ENCODE results near the gene ABCD4.
A peak's percentile ranks its signal among the peaks of the same experiment; 100 is the strongest.

ABCD4 gene

DNA sequence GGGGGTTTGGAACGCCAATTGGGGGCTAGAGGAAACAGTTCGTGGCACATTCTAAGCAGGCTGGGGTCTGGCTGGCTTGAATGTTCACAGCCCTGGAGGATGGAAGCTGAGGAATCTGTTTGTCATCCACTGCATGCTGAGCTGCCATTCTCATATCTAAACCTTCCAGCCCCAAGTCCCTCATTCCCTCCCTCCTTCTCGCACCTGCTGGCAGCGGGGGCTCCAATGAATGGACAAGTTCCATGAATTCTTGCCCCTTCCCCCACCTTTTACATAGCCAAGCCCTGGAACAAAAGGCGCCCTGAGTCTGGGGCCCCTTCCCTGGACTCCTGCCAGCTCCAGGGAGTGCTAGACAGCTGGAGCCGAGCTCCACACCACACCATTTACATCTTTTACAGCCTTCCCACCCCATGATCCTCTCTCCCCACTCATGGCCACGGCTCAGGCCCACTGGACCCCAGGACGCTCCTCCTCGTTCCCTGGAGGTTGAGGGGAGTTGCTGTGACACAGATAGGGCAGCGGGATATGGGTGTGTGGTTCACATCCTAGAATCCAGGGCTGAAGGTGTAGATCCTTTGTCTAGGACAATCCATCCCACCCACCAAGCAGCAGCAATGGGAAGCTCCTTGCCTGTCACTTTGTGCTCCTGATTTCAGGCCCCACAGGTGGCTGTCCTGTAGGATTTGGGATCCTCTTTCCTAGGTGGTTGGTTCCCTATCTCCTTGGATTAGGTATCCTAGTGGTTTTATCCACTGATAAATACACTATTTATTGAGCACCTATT lies 23.8 kb upstream of the ABCD4 start:
- no peak for DNase-seq
- Histone ChIP-seq H3K27me3 (replicated peaks) (peaks cover 6% of the 10 kb centered on the region), H3K36me3 (replicated peaks) (no peaks in the 10 kb centered on the region), H3K27ac (no peak overlapping the region), H3K4me3 (ENCODE audit: low read depth, low read length) (no peak overlapping the region)
- in situ Hi-C loops (cut with HindIII; ENCODE audit: low pct_ligation_motif_present, low sequenced_read_pairs), result no loop called here
- TF ChIP-seq CTCF (IDR thresholded peaks at IDR 0.05; ENCODE audit: low read depth, low read length, missing control alignments), result no peak

DNA sequence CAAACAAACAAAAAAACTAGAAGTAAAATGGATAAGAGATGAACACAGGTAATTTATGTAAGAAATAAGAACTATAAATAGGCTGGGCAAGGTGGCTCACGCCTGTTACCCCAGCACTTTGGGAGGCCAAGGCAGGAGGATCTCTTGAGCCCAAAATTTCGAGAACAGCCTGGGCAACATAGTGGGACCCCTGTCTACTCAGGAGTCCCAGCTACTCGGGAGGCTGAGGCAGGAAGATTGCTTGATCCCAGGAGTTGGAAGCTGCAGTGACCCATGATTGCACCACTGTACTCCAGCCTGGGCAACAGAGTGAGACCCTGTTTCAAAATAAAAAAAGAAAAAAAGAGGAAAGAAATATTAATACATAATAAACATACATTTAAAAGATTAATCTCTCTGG lies 22.7 kb upstream of the ABCD4 start:
- Histone ChIP-seq H3K36me3 (replicated peaks) (no peaks in the 10 kb centered on the region), H3K4me3 (ENCODE audit: low read depth, low read length) (no peak overlapping the region), H3K27me3 (replicated peaks) (peaks cover 6% of the 10 kb centered on the region), H3K27ac (no peak overlapping the region)
- in situ Hi-C loops (cut with HindIII; ENCODE audit: low pct_ligation_motif_present, low sequenced_read_pairs), result no loop called here
- DNase-seq, result no peak
- no peak for TF ChIP-seq CTCF (IDR thresholded peaks at IDR 0.05; ENCODE audit: low read depth, low read length, missing control alignments)

DNA sequence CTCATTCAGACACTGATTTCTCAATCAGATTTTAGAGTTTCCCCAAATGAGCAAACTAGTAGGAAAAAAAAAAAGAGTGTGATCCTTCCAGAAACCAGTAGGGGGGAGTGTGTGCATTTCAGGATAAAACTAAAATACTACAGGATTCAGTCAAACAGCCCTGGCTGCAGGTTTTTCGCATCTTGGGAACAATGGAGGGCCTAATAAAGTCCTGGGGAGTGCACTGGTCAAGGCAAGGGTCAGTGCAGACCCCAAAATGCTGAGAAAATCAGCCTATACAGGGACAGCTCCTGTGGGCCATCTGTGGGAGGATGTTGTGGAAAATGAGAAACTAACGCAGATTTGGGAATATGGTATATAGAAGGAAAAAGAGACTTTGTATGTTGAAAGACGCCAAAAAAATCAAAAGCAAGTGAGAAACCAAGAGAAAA lies 22.2 kb upstream of the ABCD4 start:
- DNase-seq, result peak; percentile 2
- Histone ChIP-seq H3K27me3 (replicated peaks) (peaks cover 6% of the 10 kb centered on the region), H3K27ac (no peak overlapping the region), H3K4me3 (ENCODE audit: low read depth, low read length) (no peak overlapping the region), H3K36me3 (replicated peaks) (no peaks in the 10 kb centered on the region)
- peak; percentile 69 for TF ChIP-seq CTCF (IDR thresholded peaks at IDR 0.05; ENCODE audit: low read depth, low read length, missing control alignments)
- in situ Hi-C loops (cut with HindIII; ENCODE audit: low pct_ligation_motif_present, low sequenced_read_pairs), result no loop called here

- Histone ChIP-seq H3K36me3 (replicated peaks) (no peaks in the 10 kb centered on the region), H3K27ac (no peak overlapping the region), H3K4me3 (ENCODE audit: low read depth, low read length) (no peak overlapping the region), H3K27me3 (replicated peaks) (no peaks in the 10 kb centered on the region)
- DNase-seq, result no peak
- no peak for TF ChIP-seq CTCF (IDR thresholded peaks at IDR 0.05; ENCODE audit: low read depth, low read length, missing control alignments)
- in situ Hi-C loops (cut with HindIII; ENCODE audit: low pct_ligation_motif_present, low sequenced_read_pairs), result no loop called here
Measured at GRCh38 chr14:74314576-74314975, 11.8 kb upstream of the ABCD4 start.

- Histone ChIP-seq H3K4me3 (ENCODE audit: low read depth, low read length) (no peak overlapping the region), H3K27me3 (replicated peaks) (no peaks in the 10 kb centered on the region), H3K27ac (no peak overlapping the region), H3K36me3 (replicated peaks) (no peaks in the 10 kb centered on the region)
- in situ Hi-C loops (cut with HindIII; ENCODE audit: low pct_ligation_motif_present, low sequenced_read_pairs), result no loop called here
- TF ChIP-seq CTCF (IDR thresholded peaks at IDR 0.05; ENCODE audit: low read depth, low read length, missing control alignments), result no peak
- DNase-seq, result no peak
Measured at GRCh38 chr14:74313601-74314000, 10.9 kb upstream of the ABCD4 start.

GRCh38 chr14:74312161-74312560 lies 9.4 kb upstream of the ABCD4 start:
- H3K36me3 ChIP-seq (replicated peaks), result no peaks in the 10 kb centered on the region
- in situ Hi-C loops (cut with HindIII; ENCODE audit: low pct_ligation_motif_present, low sequenced_read_pairs), result no loop called here
- no peaks in the 10 kb centered on the region for H3K27me3 ChIP-seq (replicated peaks)
- no peak overlapping the region for H3K4me3 ChIP-seq (ENCODE audit: low read depth, low read length)
- no peak for DNase-seq
- no peak for TF ChIP-seq CTCF (IDR thresholded peaks at IDR 0.05; ENCODE audit: low read depth, low read length, missing control alignments)
- no peak overlapping the region for H3K27ac ChIP-seq

Measured in brain microvascular endothelial cell (primary cell).